ENCODE measurements around the gene SMYD2.

- TF ChIP-seq CTCF (conservative IDR thresholded peaks at IDR 0.05 in 1 of 2, IDR thresholded peaks at IDR 0.05 in 1 of 2; ENCODE audit: low read depth in 1 of 2, low read length in 2 of 2): no peak
- TF ChIP-seq EZH2 (IDR thresholded peaks at IDR 0.05; ENCODE audit: low read length, missing control alignments): no peak
Observed at GRCh38 chr1:214331180-214331579, 50.2 kb downstream of the SMYD2 start.
